SU-DHL-6 (cell line): ENCODE data around the gene FCGR3A.
"Not testable (repeated sequence)": the region's sequence is repeated elsewhere in the genome, so short reads cannot be mapped to it uniquely, and the experiment has no call there.

ENCODE experiments used
- H2AFZ ChIP-seq: fragments of 200-600 bp; sonication (generic); 2 replicates; pipeline ENCODE4 v1.6.1; 2014; ENCODE audit warnings: low read depth, mild to moderate bottlenecking, moderate library complexity, mixed read lengths, antibody characterized with exemption, low read length; ENCODE audit not compliant: severe bottlenecking
- H3F3A ChIP-seq: fragments of 200-600 bp; shearing (Covaris generic); 2 replicates; pipeline ENCODE4 v1.6.0; 2016; ENCODE audit warnings: antibody characterized with exemption, mild to moderate bottlenecking; ENCODE audit not compliant: insufficient read depth
- H3K27ac ChIP-seq: fragments of 200-600 bp; sonication (generic); 2 replicates; pipeline ENCODE4 v1.5.1; 2016; ENCODE audit warnings: low read depth, mild to moderate bottlenecking, low read length, moderate library complexity, mixed read lengths
- H3K27me3 ChIP-seq: fragments of 200-600 bp; sonication (generic), shearing (Covaris generic); 2 replicates; pipeline ENCODE4 v1.6.0; 2014; ENCODE audit warnings: mild to moderate bottlenecking, low read length
- H3K36me3 ChIP-seq: fragments of 200-600 bp; sonication (generic); 2 replicates; pipeline ENCODE4 v1.6.1; 2014; ENCODE audit warnings: mild to moderate bottlenecking, low read length, mixed read lengths
- H3K4me2 ChIP-seq: fragments of 300-600, 200-600 bp; shearing (Covaris generic), sonication (generic); 2 replicates; pipeline ENCODE4 v1.6.0; 2014; ENCODE audit warnings: low read length, low read depth, mild to moderate bottlenecking; ENCODE audit not compliant: poor library complexity, severe bottlenecking
- H3K4me3 ChIP-seq: fragments of 200-600 bp; sonication (generic); 2 replicates; pipeline ENCODE4 v1.5.1; 2014; ENCODE audit warnings: antibody characterized with exemption, low read length, mild to moderate bottlenecking, mixed read lengths; ENCODE audit not compliant: insufficient read depth, poor library complexity, severe bottlenecking
- H3K79me2 ChIP-seq: fragments of 200-600 bp; sonication (generic); 2 replicates; pipeline ENCODE4 v1.6.1; 2014; ENCODE audit warnings: mild to moderate bottlenecking, low read length, moderate library complexity; ENCODE audit not compliant: insufficient read depth
- H3K9ac ChIP-seq: fragments of 200-600 bp; sonication (generic); 2 replicates; pipeline ENCODE4 v1.7.0; 2014; ENCODE audit warnings: mild to moderate bottlenecking, low read length
- H3K9me2 ChIP-seq: fragments of 200-600 bp; sonication (generic); replicated peaks from 2 replicates; pipeline ENCODE4 v1.6.1; 2014; ENCODE audit warnings: low read length; ENCODE audit not compliant: insufficient read depth
- H3K9me3 ChIP-seq: fragments of 200-600 bp; sonication (generic); 2 replicates; pipeline ENCODE4 v1.6.1; 2014; ENCODE audit warnings: low read length, mixed read lengths; ENCODE audit not compliant: insufficient read depth
- H4K20me1 ChIP-seq: fragments of 200-600 bp; sonication (generic); 2 replicates; pipeline ENCODE4 v1.6.1; 2014; ENCODE audit warnings: low read depth, mild to moderate bottlenecking, antibody characterized with exemption, low read length, moderate library complexity, mixed read lengths

The FCGR3A gene

DNA sequence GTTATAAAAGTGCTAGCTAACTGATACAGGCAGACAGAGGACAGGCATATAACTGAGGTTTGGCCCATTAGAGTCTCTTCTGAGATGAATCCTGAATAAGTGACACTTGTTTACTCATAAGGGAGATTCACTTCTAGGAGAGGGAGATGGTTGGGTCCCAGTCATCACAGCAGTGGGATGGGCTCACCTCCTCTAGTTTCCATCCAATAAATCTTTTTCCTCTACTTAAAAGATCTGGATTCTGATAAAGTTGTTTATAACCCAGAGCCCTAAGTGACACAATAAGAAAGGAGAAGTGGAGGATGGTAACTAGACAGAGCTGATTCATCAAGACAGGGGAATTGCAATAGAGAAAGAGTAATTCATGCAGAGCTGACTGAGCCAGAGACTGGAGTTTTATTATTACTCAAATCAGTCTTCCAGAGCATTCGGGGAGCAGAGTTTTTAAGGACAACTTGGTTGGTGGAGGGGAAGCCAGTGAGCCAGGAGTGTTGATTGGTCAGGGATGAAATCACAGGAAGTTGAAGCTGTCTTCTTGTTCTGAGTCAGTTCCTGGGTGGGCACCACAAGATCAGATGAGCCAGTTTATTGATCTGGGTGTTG is 5.3 kb upstream of the FCGR3A start:
- H3K4me3 ChIP-seq, H3K79me2 ChIP-seq, H3K36me3 ChIP-seq, H3K4me2 ChIP-seq, H3K27me3 ChIP-seq, H4K20me1 ChIP-seq, H2AFZ ChIP-seq, H3K9me2 ChIP-seq, H3K9me3 ChIP-seq, H3K9ac ChIP-seq, H3F3A ChIP-seq, H3K27ac ChIP-seq: not testable (repeated sequence)

DNA sequence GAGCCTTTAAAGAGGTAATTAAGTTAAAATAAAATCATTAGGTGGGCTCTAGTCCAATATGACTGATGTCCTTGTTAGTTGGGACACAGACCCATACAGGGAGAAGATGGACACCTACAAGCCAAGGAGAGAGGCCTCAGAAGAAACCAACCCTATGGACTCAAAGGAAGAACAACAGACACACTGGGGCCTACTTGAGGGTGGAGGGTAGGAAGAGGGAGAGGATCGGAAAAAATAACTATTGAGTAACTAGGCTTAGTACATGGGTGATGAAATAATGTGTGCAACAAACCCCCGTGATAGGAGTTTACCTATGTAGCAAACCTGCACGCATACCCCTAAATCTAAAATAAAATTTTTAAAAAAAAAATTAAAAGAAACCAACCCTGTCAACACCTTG is 4.7 kb upstream of the FCGR3A start:
- not testable (repeated sequence) for H3F3A ChIP-seq, H3K4me3 ChIP-seq, H3K9ac ChIP-seq, H4K20me1 ChIP-seq, H3K79me2 ChIP-seq, H3K9me3 ChIP-seq, H3K4me2 ChIP-seq, H2AFZ ChIP-seq, H3K27me3 ChIP-seq, H3K9me2 ChIP-seq, H3K36me3 ChIP-seq, H3K27ac ChIP-seq

GRCh38 chr1:161553631-161554030 is 4.0 kb upstream of the FCGR3A start:
- H3K27me3 ChIP-seq, H2AFZ ChIP-seq, H3K36me3 ChIP-seq, H3K4me3 ChIP-seq, H3K9me3 ChIP-seq, H3K79me2 ChIP-seq, H3K4me2 ChIP-seq, H4K20me1 ChIP-seq, H3K27ac ChIP-seq, H3F3A ChIP-seq, H3K9ac ChIP-seq, H3K9me2 ChIP-seq: not testable (repeated sequence)

DNA sequence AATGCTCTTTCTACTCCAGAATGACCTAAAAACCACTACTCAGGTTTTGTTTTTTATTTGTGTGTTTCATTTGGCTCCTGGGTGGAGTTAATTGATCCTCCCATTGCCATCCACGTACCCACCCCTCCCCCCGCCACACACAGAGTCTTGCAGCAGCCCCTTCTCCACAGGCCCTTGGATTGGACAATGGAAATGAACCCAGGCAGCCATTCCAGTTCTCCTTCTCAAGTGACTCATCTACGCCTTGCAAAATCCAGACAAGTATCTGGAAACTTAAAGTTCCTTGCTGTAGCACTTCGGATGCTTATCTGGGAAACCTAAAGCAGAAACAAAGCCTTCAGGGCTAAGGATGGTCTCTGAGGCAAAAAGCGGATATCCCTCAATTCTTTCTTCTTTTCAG is 1.3 kb upstream of the FCGR3A start:
- not testable (repeated sequence) for H2AFZ ChIP-seq, H3K9me3 ChIP-seq, H3K36me3 ChIP-seq, H4K20me1 ChIP-seq, H3K27ac ChIP-seq, H3F3A ChIP-seq, H3K9me2 ChIP-seq, H3K27me3 ChIP-seq, H3K4me2 ChIP-seq, H3K79me2 ChIP-seq, H3K9ac ChIP-seq, H3K4me3 ChIP-seq

- H3K36me3 ChIP-seq, H3K27me3 ChIP-seq, H3K9ac ChIP-seq, H3K9me2 ChIP-seq, H3K79me2 ChIP-seq, H3K4me2 ChIP-seq, H3F3A ChIP-seq, H4K20me1 ChIP-seq, H3K4me3 ChIP-seq, H3K9me3 ChIP-seq, H3K27ac ChIP-seq, H2AFZ ChIP-seq: not testable (repeated sequence)
Measured at GRCh38 chr1:161548749-161549406, 740 bp downstream of the FCGR3A start.

DNA sequence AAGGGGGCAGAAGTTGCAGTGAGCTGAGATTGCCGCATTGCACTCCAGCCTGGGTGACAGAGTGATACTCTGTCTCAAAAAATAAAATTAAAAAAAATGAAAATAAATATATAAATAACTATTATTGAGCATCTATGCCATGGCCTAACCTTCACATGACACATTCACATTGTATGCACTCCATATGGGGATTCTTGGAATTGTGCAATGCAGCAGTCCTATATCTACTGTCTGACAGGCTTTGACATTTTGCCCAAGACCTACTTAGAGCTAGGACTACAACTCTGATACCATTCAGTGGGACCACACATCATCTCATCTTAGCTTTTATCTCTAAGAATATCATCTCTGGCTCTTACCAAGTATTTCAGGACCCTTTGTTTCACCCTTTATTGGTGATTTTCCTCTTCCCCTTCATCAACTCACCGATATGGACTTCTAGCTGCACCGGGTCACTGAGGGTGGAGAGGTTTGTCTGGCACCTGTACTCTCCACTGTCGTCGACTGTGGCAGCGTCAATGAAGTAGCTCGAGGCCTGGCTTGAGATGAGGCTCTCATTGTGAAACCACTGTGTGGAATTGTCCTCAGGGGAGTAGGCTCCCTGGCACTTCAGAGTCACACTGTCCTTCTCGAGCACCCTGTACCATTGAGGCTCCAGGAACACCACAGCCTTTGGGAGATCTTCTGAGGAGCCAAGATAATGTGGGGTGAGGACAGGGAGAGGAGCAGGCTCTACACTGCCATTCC is 1.4 kb downstream of the FCGR3A start:
- H3K4me3 ChIP-seq, H3K27me3 ChIP-seq, H3K9ac ChIP-seq, H2AFZ ChIP-seq, H3K9me2 ChIP-seq, H3K36me3 ChIP-seq, H3K4me2 ChIP-seq, H3F3A ChIP-seq, H3K27ac ChIP-seq, H4K20me1 ChIP-seq, H3K79me2 ChIP-seq, H3K9me3 ChIP-seq: not testable (repeated sequence)

DNA sequence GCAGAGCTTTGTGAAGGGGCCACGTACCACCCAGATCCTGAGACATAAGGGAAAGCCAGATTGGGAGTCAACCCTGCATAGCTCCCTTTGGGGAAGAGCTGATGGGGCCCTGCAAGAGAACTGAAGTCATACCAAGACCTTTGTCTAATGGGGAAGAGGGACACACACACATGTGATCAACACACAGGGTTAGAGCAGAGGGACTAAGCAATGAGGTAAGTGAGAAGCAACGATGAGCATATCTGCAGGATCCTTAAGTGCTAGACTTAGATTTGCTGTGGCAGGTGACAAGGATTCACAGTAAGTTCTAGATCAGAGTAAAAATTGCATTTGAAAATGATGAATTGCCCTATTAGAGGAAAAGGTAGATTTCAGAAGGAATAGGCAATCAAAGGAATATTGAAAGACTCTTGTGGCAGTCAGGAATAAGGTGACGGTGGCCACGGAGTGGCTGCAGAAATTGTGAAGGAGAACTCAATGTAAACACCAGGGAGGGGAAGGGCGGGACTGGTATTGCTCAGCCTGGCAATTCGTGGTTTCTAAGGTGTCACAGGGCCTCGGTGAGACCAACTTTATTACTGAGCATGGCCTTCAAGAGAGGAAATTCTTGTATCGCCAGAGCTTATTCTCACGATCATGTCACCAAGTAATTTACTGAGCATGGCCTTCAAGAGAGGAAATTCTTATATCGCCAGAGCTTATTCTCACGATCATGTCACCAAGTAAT is 4.5 kb downstream of the FCGR3A start:
- H3F3A ChIP-seq, H3K9ac ChIP-seq, H3K79me2 ChIP-seq, H4K20me1 ChIP-seq, H3K9me3 ChIP-seq, H3K27ac ChIP-seq, H3K4me3 ChIP-seq, H2AFZ ChIP-seq, H3K27me3 ChIP-seq, H3K4me2 ChIP-seq, H3K36me3 ChIP-seq, H3K9me2 ChIP-seq: not testable (repeated sequence)

- not testable (repeated sequence) for H3K9me2 ChIP-seq, H3K27ac ChIP-seq, H3K9ac ChIP-seq, H3K9me3 ChIP-seq, H2AFZ ChIP-seq, H3K79me2 ChIP-seq, H3K27me3 ChIP-seq, H3F3A ChIP-seq, H3K36me3 ChIP-seq, H4K20me1 ChIP-seq, H3K4me2 ChIP-seq, H3K4me3 ChIP-seq
Measured at GRCh38 chr1:161543125-161543524, 6.5 kb downstream of the FCGR3A start.
